GM19468 (cell line): Measurements from ENCODE around the gene LACTB.

Source experiments
- ATAC-seq: cut with Tn5 transposase; IDR thresholded peaks from one replicate; pipeline ENCODE4 v1.9.1; 2021; ENCODE audit warnings: mild to moderate bottlenecking, moderate library complexity, moderate number of reproducible peaks; ENCODE audit not compliant: unreplicated experiment; ENCODE audit errors: extremely low read depth

LACTB gene

GRCh38 chr15:63114465-63114864 is 7.2 kb upstream of the LACTB start:
- no peak for ATAC-seq

- no peak for ATAC-seq
Observed at GRCh38 chr15:63118854-63119253, 2.8 kb upstream of the LACTB start.

GRCh38 chr15:63122002-63122875 is 578 bp downstream of the LACTB start:
- peak; percentile 45 for ATAC-seq

GRCh38 chr15:63124506-63124905 is 2.8 kb downstream of the LACTB start:
- ATAC-seq, result no peak

GRCh38 chr15:63126726-63127125 is 5.1 kb downstream of the LACTB start:
- ATAC-seq, result no peak

GRCh38 chr15:63133786-63134185 is 12.1 kb downstream of the LACTB start:
- ATAC-seq, result no peak

- ATAC-seq, result no peak
Observed at GRCh38 chr15:63134245-63134985, 12.8 kb downstream of the LACTB start.

- no peak for ATAC-seq
Observed at GRCh38 chr15:63135281-63135680, 13.6 kb downstream of the LACTB start.

GRCh38 chr15:63135804-63136203 is 14.1 kb downstream of the LACTB start:
- no peak for ATAC-seq

GRCh38 chr15:63136742-63137141 is 15.1 kb downstream of the LACTB start:
- ATAC-seq, result no peak

GRCh38 chr15:63140936-63141335 is 19.3 kb downstream of the LACTB start:
- no peak for ATAC-seq

- ATAC-seq, result no peak
Observed at GRCh38 chr15:63145426-63145825, 23.8 kb downstream of the LACTB start.

GRCh38 chr15:63146684-63147083 is 25.0 kb downstream of the LACTB start:
- no peak for ATAC-seq

GRCh38 chr15:63151665-63152064 is 30.0 kb downstream of the LACTB start:
- no peak for ATAC-seq

GRCh38 chr15:63155486-63155885 is 33.8 kb downstream of the LACTB start:
- no peak for ATAC-seq

GRCh38 chr15:63156086-63156710 is 34.5 kb downstream of the LACTB start:
- no peak for ATAC-seq

GRCh38 chr15:63156755-63157117 is 35.1 kb downstream of the LACTB start:
- ATAC-seq, result no peak

- peak; percentile 42 for ATAC-seq
Observed at GRCh38 chr15:63157118-63157843, 35.6 kb downstream of the LACTB start, which contains the start of gene RPS27L. Gene RPS27L, minus strand, starts transcription at chr15:63157477. Its CDS starts 72 bp downstream, at chr15:63157405.

GRCh38 chr15:63157891-63158431 is 36.3 kb downstream of the LACTB start:
- no peak for ATAC-seq

GRCh38 chr15:63160638-63161037 is 39.0 kb downstream of the LACTB start:
- ATAC-seq, result no peak
